Fibroblast of mammary gland (primary cell): ENCODE measurements around the gene BRINP2.
A peak's percentile ranks its signal among the peaks of the same experiment; 100 is the strongest.

Source experiments
- DNase-seq: peaks from one replicate; pipeline ENCODE4 v3.0.0-alpha.2; 2010; ENCODE audit warnings: low read depth
- H3K4me3 ChIP-seq: 2 replicates; pipeline ENCODE4 v1.5.1; 2011; ENCODE audit warnings: low read depth, mild to moderate bottlenecking, low read length, moderate library complexity; ENCODE audit not compliant: control insufficient read depth
- CTCF ChIP-seq: conservative IDR thresholded peaks from 2 replicates; pipeline ENCODE4 v1.5.1; 2011; ENCODE audit warnings: low read depth, low read length, inconsistent platforms; ENCODE audit not compliant: control insufficient read depth, insufficient read depth

BRINP2 gene

GRCh38 chr1:177246710-177247580 lies 76.2 kb downstream of the BRINP2 start:
- no peak overlapping the region for H3K4me3 ChIP-seq
- no peak for TF ChIP-seq CTCF
- peak; percentile 77 for DNase-seq

GRCh38 chr1:177247623-177248176 lies 76.9 kb downstream of the BRINP2 start:
- H3K4me3 ChIP-seq, result no peak overlapping the region
- DNase-seq, result no peak
- TF ChIP-seq CTCF, result no peak

GRCh38 chr1:177248258-177248657 lies 77.5 kb downstream of the BRINP2 start:
- H3K4me3 ChIP-seq, result no peak overlapping the region
- DNase-seq, result no peak
- no peak for TF ChIP-seq CTCF

- no peak for TF ChIP-seq CTCF
- DNase-seq, result no peak
- H3K4me3 ChIP-seq, result no peak overlapping the region
Measured at GRCh38 chr1:177249231-177249630, 78.5 kb downstream of the BRINP2 start.

- DNase-seq, result no peak
- no peak overlapping the region for H3K4me3 ChIP-seq
- TF ChIP-seq CTCF, result no peak
Measured at GRCh38 chr1:177252877-177253276, 82.1 kb downstream of the BRINP2 start.

- no peak overlapping the region for H3K4me3 ChIP-seq
- peak; percentile 79 for DNase-seq
- TF ChIP-seq CTCF, result no peak
Measured at GRCh38 chr1:177255411-177255810, 84.7 kb downstream of the BRINP2 start.
